Heart left ventricle (tissue), 13 donors: ENCODE results near the gene CLRN2.

ENCODE experiments used
- CTCF ChIP-seq, 12 donors: fragments of 200-600 bp; sonication (generic) in 4 of 12; IDR thresholded peaks; one replicate each; pipeline versions ENCODE4 v1.5.0 to v1.8.0; 2018 to 2022; ENCODE audit warnings: antibody characterized with exemption in 12 of 12, mild to moderate bottlenecking in 5 of 12
- POLR2A ChIP-seq, 2 donors: fragments of 450-650 bp; IDR thresholded peaks; one replicate each; pipeline ENCODE4 v1.6.1; 2017; ENCODE audit warnings: antibody characterized with exemption in 2 of 2, mild to moderate bottlenecking in 2 of 2, moderate library complexity in 2 of 2
- donor health status: ischemic (EF 13 %, LVEDD 7.1; RV severe dilation, severe dysfunction).
- donor health status: DM: no; HTN: yes; CAD: no.
- donor health status: DM: no; HTN: no; CAD: no.
- donor health status: ischemic (EF 25% LVEDD 6.9; RV normal size, moderate dysfunction).
- donor health status: ischemic (EF 25% LVEDD 5.7; RV mildly dilated, moderate dysfunction).
- donor health status: ischemic (EF 35%, LVEDD 5.7; RV mildly dilated, moderate dysfunction).
- donor health status: nonischemic (EF 11% LVEDD 7.7; RV severe dilation, severe dysfunction).
- donor health status: DM: yes; HTN: yes; CAD: no.
- donor health status: PGD.
- donor health status: ischemic (EF 29% LVEDD 5.4; RV normal size, mild dysfunction).
- donor health status: nonischemic (EF 23%, LVEDD 6.1; RV moderate dilation, normal function).

GRCh38 chr4:17480955-17481354 is 34.0 kb upstream of the CLRN2 start:
- TF ChIP-seq CTCF (IDR thresholded peaks at IDR 0.05) (no peak), POLR2A (IDR thresholded peaks at IDR 0.05) (no peak)
